IMR-90 (cell line): Measurements from ENCODE around the gene EMSY. TPM values are rescaled to one million over a fixed set of nuclear protein-coding genes. Genes with fewer than 3 reads are reported as not detected.

Experiments
- ATAC-seq: fragments of 200-7000 bp; cut with Tn5 transposase; 2 replicates; pipeline ENCODE4 v1.9.1; 2020; ENCODE audit warnings: low read depth, mild to moderate bottlenecking, moderate library complexity
- BruUV-seq: library from RNA; stranded (reverse); fragments of 400-500 nt; replicated peaks from 2 replicates; lab custom pipeline; 2021; lab: Mats Ljungman, UMichigan
- CTCF ChIA-PET: fragments of 300-600 bp; formaldehyde crosslinking; extraction: SDS; loops from one replicate; lab custom pipeline; 2021; ENCODE audit warnings: antibody characterized with exemption; lab: Yijun Ruan, JAX
- POLR2A ChIA-PET: fragments of 300-600 bp; sonication (Branson Sonifier 250); formaldehyde crosslinking; loops from one replicate; lab custom pipeline; 2022; ENCODE audit warnings: antibody characterized with exemption; ENCODE audit not compliant: unreplicated experiment; lab: Charles Lee
- DNase-seq: peaks from one replicate; pipeline ENCODE4 v3.0.0; 2013
- H2AFZ ChIP-seq: replicated peaks from 2 replicates; pipeline ENCODE3; 2013; ENCODE audit warnings: low read length, mild to moderate bottlenecking; ENCODE audit not compliant: poor library complexity
- H2AK5ac ChIP-seq: 2 replicates; pipeline ENCODE4 v1.6.1; 2013; ENCODE audit warnings: low read depth, low read length, inconsistent platforms
- H2AK9ac ChIP-seq: replicated peaks from 2 replicates; pipeline ENCODE3; 2013; ENCODE audit warnings: mild to moderate bottlenecking, low read depth, low read length, moderate library complexity; ENCODE audit not compliant: poor library complexity
- H2BK120ac ChIP-seq: 2 replicates; pipeline ENCODE4 v1.6.1; 2013; ENCODE audit warnings: low read depth, low read length, inconsistent platforms
- H2BK15ac ChIP-seq: 3 replicates; pipeline ENCODE4 v1.6.1; 2013; ENCODE audit warnings: low read depth, low read length, inconsistent platforms
- H2BK20ac ChIP-seq: 2 replicates; pipeline ENCODE4 v1.6.1; 2013; ENCODE audit warnings: low read depth, mild to moderate bottlenecking, inconsistent platforms, low read length, moderate library complexity
- H2BK5ac ChIP-seq: 2 replicates; pipeline ENCODE4 v1.6.1; 2013; ENCODE audit warnings: mild to moderate bottlenecking, low read depth, low read length, inconsistent platforms; ENCODE audit not compliant: poor library complexity, severe bottlenecking
- H3K14ac ChIP-seq: replicated peaks from 2 replicates; pipeline ENCODE4 v1.6.1; 2013; ENCODE audit warnings: low read depth, low read length, inconsistent platforms
- H3K18ac ChIP-seq: 2 replicates; pipeline ENCODE4 v1.6.1; 2013; ENCODE audit warnings: low read depth, low read length, control low read depth
- H3K23ac ChIP-seq: 2 replicates; pipeline ENCODE4 v1.6.1; 2013; ENCODE audit warnings: low read depth, low read length, inconsistent platforms
- H3K27ac ChIP-seq: 2 replicates; pipeline ENCODE4 v1.5.1; 2013; ENCODE audit warnings: mild to moderate bottlenecking, control low read depth, low read length; ENCODE audit not compliant: insufficient read depth
- H3K27me3 ChIP-seq: 2 replicates; pipeline ENCODE4 v1.6.1; 2013; ENCODE audit warnings: low read length; ENCODE audit not compliant: control insufficient read depth, insufficient read depth
- H3K36me3 ChIP-seq: 2 replicates; pipeline ENCODE4 v1.6.1; 2013; ENCODE audit warnings: low read length, mixed read lengths; ENCODE audit not compliant: control insufficient read depth, insufficient read depth
- H3K4ac ChIP-seq: 2 replicates; pipeline ENCODE4 v1.6.1; 2013; ENCODE audit warnings: low read depth, low read length, inconsistent platforms
- H3K4me1 ChIP-seq: 2 replicates; pipeline ENCODE4 v1.6.1; 2013; ENCODE audit warnings: low read length, mixed read lengths; ENCODE audit not compliant: control insufficient read depth, insufficient read depth
- H3K4me2 ChIP-seq: 2 replicates; pipeline ENCODE4 v1.6.1; 2013; ENCODE audit warnings: low read depth, mild to moderate bottlenecking, control low read depth, low read length, moderate library complexity
- H3K4me3 ChIP-seq: 2 replicates; pipeline ENCODE4 v1.5.1; 2013; ENCODE audit warnings: low read depth, mild to moderate bottlenecking, control low read depth, low read length, moderate library complexity; ENCODE audit not compliant: insufficient read depth
- H3K56ac ChIP-seq: 2 replicates; pipeline ENCODE4 v1.6.1; 2013; ENCODE audit warnings: low read length, inconsistent platforms; ENCODE audit not compliant: insufficient read depth; ENCODE audit errors: extremely low read depth
- H3K79me1 ChIP-seq, 2 experiments: 2 replicates each; pipeline ENCODE4 v1.6.1; 2013; ENCODE audit warnings: low read length in 2 of 2, inconsistent platforms in 1 of 2, low read depth in 1 of 2
- H3K9ac ChIP-seq: 2 replicates; pipeline ENCODE4 v1.6.1; 2013; ENCODE audit warnings: low read depth, low read length, control low read depth
- H3K9me1 ChIP-seq: 2 replicates; pipeline ENCODE4 v1.6.1; 2013; ENCODE audit warnings: low read length, inconsistent platforms; ENCODE audit not compliant: insufficient read depth
- H3K9me3 ChIP-seq: 2 replicates; pipeline ENCODE4 v1.6.1; 2013; ENCODE audit warnings: low read length; ENCODE audit not compliant: control insufficient read depth, insufficient read depth
- H4K20me1 ChIP-seq: 2 replicates; pipeline ENCODE4 v1.6.1; 2013; ENCODE audit warnings: low read length, inconsistent platforms; ENCODE audit not compliant: insufficient read depth
- H4K5ac ChIP-seq: 2 replicates; pipeline ENCODE4 v1.6.1; 2013; ENCODE audit warnings: mild to moderate bottlenecking, low read depth, low read length, control low read depth
- H4K8ac ChIP-seq, 2 experiments: 2 replicates each; pipeline ENCODE4 v1.6.1; 2013; ENCODE audit warnings: low read depth in 2 of 2, low read length in 2 of 2, control low read depth in 1 of 2, inconsistent platforms in 1 of 2
- H4K91ac ChIP-seq: 2 replicates; pipeline ENCODE4 v1.6.1; 2013; ENCODE audit warnings: low read depth, low read length, inconsistent platforms; ENCODE audit not compliant: insufficient read depth
- SMC3 ChIP-seq: fragments of 150-350 bp; IDR thresholded peaks from 2 replicates; pipeline ENCODE4 v1.6.1; 2016; ENCODE audit warnings: low read depth, mild to moderate bottlenecking, antibody characterized with exemption, low read length, moderate library complexity
- WGBS, 2 experiments: methylation state at CpG; one replicate each; pipeline versions ENCODE4 v1.1.5 to v1.1.7; 2013; ENCODE audit warnings: missing lambda C conversion rate in 2 of 2; ENCODE audit not compliant: insufficient read length in 1 of 2; ENCODE audit errors: extremely low coverage in 2 of 2; 5-methylcytosine and 5-hydroxymethylcytosine counted together
- dilution Hi-C: fragments of 300-500 bp; cut with HindIII; formaldehyde crosslinking; loops from one replicate; pipeline ENCODE4 v1.14.3; 2018; ENCODE audit warnings: low sequenced_read_pairs; ENCODE audit not compliant: unreplicated experiment
- in situ Hi-C: fragments of 300-500 bp; cut with MboI; formaldehyde crosslinking; loops from 3 replicates; pipeline ENCODE4 v1.14.3; 2019; ENCODE audit warnings: low sequenced_read_pairs, inconsistent platforms, mixed read lengths
- intact Hi-C: fragments of 100-400 bp; cut with micrococcal nuclease; formaldehyde crosslinking; loops from 2 replicates; pipeline ENCODE4 v1.10.0; 2022
- polyA plus RNA-seq, 3 experiments: library from polyadenylated mRNA; depleted of rRNA; stranded (reverse); fragments of >200 nt; gene quantifications; 2 replicates each; pipeline ENCODE4 v1.2.3, GENCODE V29; 2012; ENCODE audit warnings: low replicate concordance in 1 of 3
- total RNA-seq: library from RNA; depleted of rRNA; stranded (reverse); fragments of >200 nt; gene quantifications from 2 replicates; pipeline ENCODE4 v1.2.3, GENCODE V29; 2012
- TF ChIP-seq, protein P1 (sequence below): conservative IDR thresholded peaks from 2 replicates; pipeline ENCODE4 v1.5.1; 2012; ENCODE audit warnings: mild to moderate bottlenecking, low read depth, low read length, improper control_type of control experiment

The EMSY gene
- total and polyA plus RNA-seq, 2 of the 4 experiments (the other 2 are of a cell fraction): 14.1 to 22.0 TPM

DNA sequence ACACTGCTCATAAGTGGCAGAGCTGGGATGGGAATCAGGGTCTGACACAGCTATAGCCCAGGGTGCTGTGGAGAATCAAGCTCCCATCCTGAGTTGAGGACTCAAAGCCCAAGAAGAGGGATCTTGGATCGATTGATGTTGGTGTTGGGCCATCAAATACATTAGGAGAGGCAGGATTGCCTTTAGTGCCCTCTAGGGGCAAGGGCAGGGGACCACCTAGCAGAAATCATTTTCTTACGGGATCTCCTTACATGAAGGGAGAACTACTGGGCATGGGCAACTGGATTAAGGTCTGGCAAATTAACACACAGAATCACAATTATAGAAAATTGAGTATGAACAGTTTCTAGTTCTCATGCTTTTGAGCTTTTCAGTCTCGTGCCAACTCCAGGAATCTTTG lies 24.9 kb upstream of the EMSY start:
- Histone ChIP-seq H2BK15ac (no peak overlapping the region), H3K36me3 (no peaks in the 10 kb centered on the region), H3K4me3 (no peak overlapping the region), H3K18ac (no peak overlapping the region), H3K4me1 (no peaks in the 10 kb centered on the region), H3K4ac (no peak overlapping the region), H3K4me2 (no peak overlapping the region), H3K27me3 (peaks cover 22% of the 10 kb centered on the region), H4K91ac (no peak overlapping the region), H4K8ac (no peak overlapping the region), H3K14ac (no peak overlapping the region), H4K5ac (no peak overlapping the region), H3K9me1 (no peaks in the 10 kb centered on the region), H4K20me1 (no peaks in the 10 kb centered on the region), H2BK20ac (no peak overlapping the region), H2AFZ (no peak overlapping the region), H2BK5ac (no peak overlapping the region), H2AK9ac (no peak overlapping the region), H3K79me1 (no peaks in the 10 kb centered on the region), H3K9me3 (no peaks in the 10 kb centered on the region; the same call in 1 of the 2 replicates), H2AK5ac (no peak overlapping the region), H3K9ac (no peak overlapping the region), H3K56ac (no peak overlapping the region), H3K27ac (no peak overlapping the region), H3K23ac (no peak overlapping the region), H2BK120ac (no peak overlapping the region)
- CTCF ChIA-PET: no interaction called here
- whole genome bisulfite sequencing, 2 experiments: no CpG with 5 or more reads among the region's 3 CpGs
- no peak for ATAC-seq
- no TSS peak for BruUV-seq
- in situ Hi-C loops (no loop called here), intact Hi-C loops (no loop called here), dilution Hi-C loops (no loop called here)
- no peak for TF ChIP-seq SMC3
- TF ChIP-seq, protein P1, sequence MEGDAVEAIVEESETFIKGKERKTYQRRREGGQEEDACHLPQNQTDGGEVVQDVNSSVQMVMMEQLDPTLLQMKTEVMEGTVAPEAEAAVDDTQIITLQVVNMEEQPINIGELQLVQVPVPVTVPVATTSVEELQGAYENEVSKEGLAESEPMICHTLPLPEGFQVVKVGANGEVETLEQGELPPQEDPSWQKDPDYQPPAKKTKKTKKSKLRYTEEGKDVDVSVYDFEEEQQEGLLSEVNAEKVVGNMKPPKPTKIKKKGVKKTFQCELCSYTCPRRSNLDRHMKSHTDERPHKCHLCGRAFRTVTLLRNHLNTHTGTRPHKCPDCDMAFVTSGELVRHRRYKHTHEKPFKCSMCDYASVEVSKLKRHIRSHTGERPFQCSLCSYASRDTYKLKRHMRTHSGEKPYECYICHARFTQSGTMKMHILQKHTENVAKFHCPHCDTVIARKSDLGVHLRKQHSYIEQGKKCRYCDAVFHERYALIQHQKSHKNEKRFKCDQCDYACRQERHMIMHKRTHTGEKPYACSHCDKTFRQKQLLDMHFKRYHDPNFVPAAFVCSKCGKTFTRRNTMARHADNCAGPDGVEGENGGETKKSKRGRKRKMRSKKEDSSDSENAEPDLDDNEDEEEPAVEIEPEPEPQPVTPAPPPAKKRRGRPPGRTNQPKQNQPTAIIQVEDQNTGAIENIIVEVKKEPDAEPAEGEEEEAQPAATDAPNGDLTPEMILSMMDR: 0 out of 2 replicates have a peak, but pooled peaks have one; percentile 17
- POLR2A ChIA-PET: no interaction called here
- no peak for DNase-seq
